Stomach smooth muscle (tissue), 2 donors: ENCODE results near the gene SNRPD3.
"Not testable (repeated sequence)": the region's sequence is repeated elsewhere in the genome, so short reads cannot be mapped to it uniquely, and the experiment has no call there.

Experiments used
- H3K27ac ChIP-seq: one replicate; pipeline ENCODE4 v1.7.0; 2013; ENCODE audit warnings: mild to moderate bottlenecking, low read length, inconsistent platforms
- H3K27me3 ChIP-seq, 2 donors: one replicate each; pipeline ENCODE4 v1.7.0; 2013; ENCODE audit warnings: low read length in 2 of 2; ENCODE audit not compliant: insufficient read depth in 2 of 2, control insufficient read depth in 1 of 2
- H3K36me3 ChIP-seq, 2 donors: one replicate each; pipeline ENCODE4 v1.7.0; 2013; ENCODE audit warnings: low read length in 2 of 2; ENCODE audit not compliant: control insufficient read depth in 2 of 2, insufficient read depth in 2 of 2
- H3K4me1 ChIP-seq: one replicate; pipeline ENCODE4 v1.7.0; 2013; ENCODE audit warnings: low read length; ENCODE audit not compliant: control insufficient read depth, insufficient read depth
- H3K4me3 ChIP-seq, 2 donors: one replicate each; pipeline ENCODE4 v1.7.0; 2013; ENCODE audit warnings: low read length in 2 of 2
- H3K9ac ChIP-seq, 2 donors: one replicate each; pipeline ENCODE4 v1.7.0; 2013; ENCODE audit warnings: low read length in 2 of 2, mild to moderate bottlenecking in 1 of 2
- H3K9me3 ChIP-seq, 2 donors: one replicate each; pipeline ENCODE4 v1.7.0; 2013; ENCODE audit warnings: low read length in 2 of 2; ENCODE audit not compliant: control insufficient read depth in 2 of 2
- donor health status: healthy.
- donor health status: Pancreatic carcinoma.

Gene SNRPD3

GRCh38 chr22:24592851-24593558 lies 37.2 kb downstream of the SNRPD3 start, which contains the start of gene LRRC75B:
LRRC75B (minus strand) TSS chr22:24593073; CDS start chr22:24593039, 34 bp downstream.
- Histone ChIP-seq H3K9me3 (no peaks in the 10 kb centered on the region), H3K27me3 (no peaks in the 10 kb centered on the region), H3K4me3 (peak within 1 kb of the TSS; percentile 59 to 76), H3K4me1 (peaks cover 16% of the 10 kb centered on the region), H3K9ac (peak within 1 kb of the TSS; percentile 77 to 83), H3K36me3 (peaks cover 4 to 9% of the 10 kb centered on the region in 2 donors), H3K27ac (peak within 1 kb of the TSS; percentile 78)

GRCh38 chr22:24593559-24593835 lies 37.7 kb downstream of the SNRPD3 start:
- Histone ChIP-seq H3K9ac (peak overlapping the region; percentile 77 to 83), H3K27ac (peak overlapping the region; percentile 78), H3K4me3 (peak overlapping the region; percentile 59 to 76), H3K4me1 (peaks cover 16% of the 10 kb centered on the region)
- not testable (repeated sequence) for H3K36me3 ChIP-seq, H3K27me3 ChIP-seq, H3K9me3 ChIP-seq

GRCh38 chr22:24593836-24594568 lies 38.2 kb downstream of the SNRPD3 start:
- H3K27me3 ChIP-seq = no peaks in the 10 kb centered on the region
- no peaks in the 10 kb centered on the region for H3K9me3 ChIP-seq
- H3K36me3 ChIP-seq = peaks cover under 1% of the 10 kb centered on the region in 2 donors
- no peak overlapping the region for H3K4me3 ChIP-seq
- H3K9ac ChIP-seq = peak overlapping the region in 1 of 2 donors; percentile 33
- peak overlapping the region; percentile 78 for H3K27ac ChIP-seq
- peaks cover 14% of the 10 kb centered on the region for H3K4me1 ChIP-seq

GRCh38 chr22:24594569-24595120 lies 38.8 kb downstream of the SNRPD3 start:
- no peak overlapping the region for H3K9ac ChIP-seq
- H3K4me3 ChIP-seq = no peak overlapping the region

GRCh38 chr22:24595228-24595627 lies 39.4 kb downstream of the SNRPD3 start:
- H3K36me3 ChIP-seq = no peaks in the 10 kb centered on the region
- H3K27ac ChIP-seq = no peak overlapping the region
- no peaks in the 10 kb centered on the region for H3K9me3 ChIP-seq
- H3K27me3 ChIP-seq = no peaks in the 10 kb centered on the region
- H3K4me1 ChIP-seq = peaks cover 14% of the 10 kb centered on the region
- H3K4me3 ChIP-seq = no peak overlapping the region
- H3K9ac ChIP-seq = no peak overlapping the region

More at GRCh38 chr22:24594569-24595120, 38.8 kb downstream of the SNRPD3 start:
- Histone ChIP-seq H3K27me3 (no peaks in the 10 kb centered on the region), H3K9me3 (no peaks in the 10 kb centered on the region), H3K27ac (no peak overlapping the region), H3K4me1 (peaks cover 14% of the 10 kb centered on the region), H3K36me3 (no peaks in the 10 kb centered on the region)

GRCh38 chr22:24595863-24596262 lies 40.1 kb downstream of the SNRPD3 start:
- peaks cover 14% of the 10 kb centered on the region for H3K4me1 ChIP-seq
- H3K27ac ChIP-seq = no peak overlapping the region
- H3K36me3 ChIP-seq = no peaks in the 10 kb centered on the region

GRCh38 chr22:24597076-24597475 lies 41.3 kb downstream of the SNRPD3 start:
- not testable (repeated sequence) for H3K36me3 ChIP-seq, H3K27ac ChIP-seq, H3K27me3 ChIP-seq, H3K9me3 ChIP-seq, H3K4me3 ChIP-seq, H3K9ac ChIP-seq
- H3K4me1 ChIP-seq = peaks cover 15% of the 10 kb centered on the region

More at GRCh38 chr22:24595863-24596262, 40.1 kb downstream of the SNRPD3 start:
- Histone ChIP-seq H3K4me3 (no peak overlapping the region), H3K9me3 (no peaks in the 10 kb centered on the region), H3K9ac (no peak overlapping the region), H3K27me3 (no peaks in the 10 kb centered on the region)

GRCh38 chr22:24599514-24599913 lies 43.7 kb downstream of the SNRPD3 start:
- no peak overlapping the region for H3K27ac ChIP-seq
- H3K4me3 ChIP-seq = no peak overlapping the region
- peaks cover 10% of the 10 kb centered on the region for H3K4me1 ChIP-seq
- H3K9ac ChIP-seq = no peak overlapping the region
- no peaks in the 10 kb centered on the region for H3K9me3 ChIP-seq
- H3K36me3 ChIP-seq = no peaks in the 10 kb centered on the region
- H3K27me3 ChIP-seq = no peaks in the 10 kb centered on the region

- not testable (repeated sequence) for H3K27ac ChIP-seq, H3K9ac ChIP-seq, H3K4me1 ChIP-seq
These were observed 44.3 kb downstream of the SNRPD3 start for GRCh38 chr22:24599958-24600715.

GRCh38 chr22:24601217-24602104 lies 45.7 kb downstream of the SNRPD3 start:
- no peak overlapping the region for H3K4me3 ChIP-seq
- H3K9me3 ChIP-seq = no peaks in the 10 kb centered on the region
- peaks cover 7% of the 10 kb centered on the region for H3K4me1 ChIP-seq
- no peak overlapping the region for H3K9ac ChIP-seq
- no peak overlapping the region for H3K27ac ChIP-seq
- H3K27me3 ChIP-seq = no peaks in the 10 kb centered on the region
- H3K36me3 ChIP-seq = no peaks in the 10 kb centered on the region

More at GRCh38 chr22:24599958-24600715, 44.3 kb downstream of the SNRPD3 start:
- not testable (repeated sequence) for H3K36me3 ChIP-seq, H3K27me3 ChIP-seq, H3K4me3 ChIP-seq, H3K9me3 ChIP-seq
